K562 (cell line): ENCODE results near the gene USP48. TPM values are rescaled to one million over a fixed set of nuclear protein-coding genes. Genes with fewer than 3 reads are reported as not detected.

Experiments
- ATAC-seq: fragments of 200-7000 bp; cut with Tn5 transposase; 3 replicates; pipeline ENCODE4 v1.9.1; 2020; ENCODE audit warnings: moderate library complexity
- BruUV-seq: library from RNA; stranded (reverse); fragments of 400-500 nt; replicated peaks from 2 replicates; lab custom pipeline; 2021; lab: Mats Ljungman, UMichigan
- CTCF ChIA-PET: fragments of 300-600 bp; formaldehyde crosslinking; extraction: SDS; loops from one replicate; lab custom pipeline; 2021; ENCODE audit warnings: low intra/inter-chr PET ratio; lab: Yijun Ruan, JAX
- POLR2A ChIA-PET: fragments of 300-600, 350-650 bp; sonication (Branson Sonifier 250); formaldehyde crosslinking; extraction: SDS; loops from one replicate; lab custom pipeline; 2021; ENCODE audit warnings: antibody characterized with exemption, inconsistent platforms; lab: Yijun Ruan, JAX
- DNase-seq, 4 experiments: peaks; one replicate each; pipeline versions ENCODE4 v3.0.0 to v3.0.0-alpha.2; 2011 to 2018; ENCODE audit warnings: low spot score in 3 of 4, mixed read lengths in 3 of 4; ENCODE audit errors: extremely low read depth in 1 of 4
- FAIRE-seq: peaks from 2 replicates; lab custom pipeline; 2011; peaks lifted over from hg19 to GRCh38; lab: Jason Lieb, UNC
- H2AFZ ChIP-seq: 2 replicates; pipeline ENCODE4 v1.6.0; 2011; ENCODE audit warnings: low read depth, low read length, control low read depth, inconsistent platforms
- H3K27ac ChIP-seq: fragments of 200-600 bp; 3 replicates; pipeline ENCODE4 v1.8.0; 2011; ENCODE audit warnings: low read depth, mild to moderate bottlenecking, control low read depth, inconsistent platforms, low read length, moderate library complexity, mixed read lengths; ENCODE audit errors: extremely low read depth
- H3K27me3 ChIP-seq, 2 experiments: fragments of 300-600 bp in 1 of 2; 2 replicates in 1 of 2; 3 replicates in 1 of 2; pipeline versions ENCODE4 v1.6.0 to v1.8.0; 2011; ENCODE audit warnings: inconsistent platforms in 2 of 2, low read length in 2 of 2, mild to moderate bottlenecking in 1 of 2, mixed read lengths in 1 of 2, moderate library complexity in 1 of 2; ENCODE audit not compliant: control insufficient read depth in 2 of 2, insufficient read depth in 2 of 2
- H3K36me3 ChIP-seq: fragments of 300-600 bp; 3 replicates; pipeline ENCODE4 v1.8.0; 2011; ENCODE audit warnings: mild to moderate bottlenecking, low read length, inconsistent platforms; ENCODE audit not compliant: control insufficient read depth, insufficient read depth
- H3K4me1 ChIP-seq, 2 experiments: fragments of 200-600 bp in 1 of 2; replicated peaks in 1 of 2; 2 replicates in 1 of 2; 3 replicates in 1 of 2; pipeline versions ENCODE4 v1.5.1 to v1.8.0; 2011; ENCODE audit warnings: inconsistent platforms in 2 of 2, low read length in 2 of 2, mild to moderate bottlenecking in 1 of 2, mixed read lengths in 1 of 2, moderate library complexity in 1 of 2; ENCODE audit not compliant: control insufficient read depth in 2 of 2, insufficient read depth in 2 of 2
- H3K4me2 ChIP-seq: 2 replicates; pipeline ENCODE4 v1.6.1; 2011; ENCODE audit warnings: low read length, control low read depth, inconsistent platforms, mixed read lengths; ENCODE audit not compliant: insufficient read depth
- H3K4me3 ChIP-seq: fragments of 200-600 bp; sonication (generic), shearing (Covaris generic); 2 replicates; pipeline ENCODE4 v1.5.1; 2016; ENCODE audit warnings: control low read depth, inconsistent platforms
- H3K79me2 ChIP-seq: fragments of 200-600 bp; 3 replicates; pipeline ENCODE4 v1.8.0; 2011; ENCODE audit warnings: low read length, inconsistent platforms; ENCODE audit not compliant: control insufficient read depth, insufficient read depth
- H3K9ac ChIP-seq, 2 experiments: 2 replicates each; pipeline versions ENCODE4 v1.6.0 to v1.6.1; 2011; ENCODE audit warnings: low read depth in 2 of 2, low read length in 2 of 2, control low read depth in 1 of 2, inconsistent platforms in 1 of 2, mild to moderate bottlenecking in 1 of 2, mixed read lengths in 1 of 2; ENCODE audit not compliant: insufficient read depth in 1 of 2
- H3K9me1 ChIP-seq: one replicate; pipeline ENCODE4 v1.6.0; 2011; ENCODE audit warnings: inconsistent platforms, mild to moderate bottlenecking, low read length, moderate library complexity; ENCODE audit not compliant: control insufficient read depth, insufficient read depth
- H3K9me3 ChIP-seq: replicated peaks from 2 replicates; pipeline ENCODE4 v1.5.1; 2011; ENCODE audit warnings: low read depth, low read length, inconsistent platforms; ENCODE audit not compliant: control insufficient read depth, insufficient read depth
- H4K20me1 ChIP-seq: replicated peaks from 2 replicates; pipeline ENCODE4 v1.6.1; 2011; ENCODE audit warnings: low read length, inconsistent platforms, mixed read lengths; ENCODE audit not compliant: control insufficient read depth, insufficient read depth
- ARNT ChIP-seq, 2 experiments: fragments of 450-650 bp; IDR thresholded peaks; 2 replicates each; pipeline ENCODE4 v1.6.1; 2016; ENCODE audit warnings: mild to moderate bottlenecking in 1 of 2
- BCOR ChIP-seq: fragments of 450-650 bp; IDR thresholded peaks from 2 replicates; pipeline ENCODE4 v1.6.1; 2016
- CCNT2 ChIP-seq: IDR thresholded peaks from 2 replicates; pipeline ENCODE4 v1.6.1; 2011; ENCODE audit warnings: borderline replicate concordance, low read depth, mild to moderate bottlenecking, moderate library complexity, mixed read lengths, low read length; ENCODE audit not compliant: insufficient read length; ENCODE audit errors: extremely low read depth
- CXXC5 ChIP-seq: fragments of 250-450 bp; sonication (Bioruptor Pico); IDR thresholded peaks from 2 replicates; pipeline ENCODE4 v1.8.0; 2022; ENCODE audit warnings: inconsistent platforms, mild to moderate bottlenecking, moderate library complexity
- ESRRA ChIP-seq: fragments of 450-650 bp; IDR thresholded peaks from 2 replicates; pipeline ENCODE4 v1.6.1; 2014; ENCODE audit warnings: low read depth, mild to moderate bottlenecking, moderate library complexity, borderline replicate concordance
- PHTF2 ChIP-seq: fragments of 250-450 bp; sonication (Bioruptor Pico); IDR thresholded peaks from 2 replicates; pipeline ENCODE4 v1.5.0; 2021; ENCODE audit warnings: mild to moderate bottlenecking
- RUNX1 ChIP-seq: sonication (generic); IDR thresholded peaks from 2 replicates; pipeline ENCODE4 v1.6.1; 2016; ENCODE audit warnings: antibody characterized with exemption, low read depth
- YY1 ChIP-seq, 3 experiments: IDR thresholded peaks; 2 replicates each; pipeline ENCODE4 v1.6.1; 2011; ENCODE audit warnings: low read length in 2 of 3, mild to moderate bottlenecking in 2 of 3, moderate library complexity in 2 of 3, borderline replicate concordance in 1 of 3, control low read depth in 1 of 3, low read depth in 1 of 3; ENCODE audit not compliant: insufficient read depth in 3 of 3, insufficient replicate concordance in 2 of 3, control insufficient read depth in 1 of 3, insufficient read length in 1 of 3; ENCODE audit errors: extremely low read depth in 1 of 3
- ZNF280B ChIP-seq: fragments of 250-450 bp; sonication (Bioruptor Pico); IDR thresholded peaks from 2 replicates; pipeline ENCODE4 v1.5.1; 2021; ENCODE audit warnings: mild to moderate bottlenecking
- WGBS: fragments of 100-300 bp; shearing (Covaris generic); methylation state at CpG from one replicate; pipeline ENCODE4 v1.1.6; 2016; ENCODE audit warnings: low coverage, mixed read lengths; ENCODE audit not compliant: insufficient coverage; ENCODE audit errors: missing lambda C conversion rate; 5-methylcytosine and 5-hydroxymethylcytosine counted together
- in situ Hi-C: fragments of 300-500 bp; cut with MboI; formaldehyde crosslinking; loops from 4 replicates; pipeline ENCODE4 v1.15.0; 2018; ENCODE audit warnings: inconsistent platforms, mixed read lengths
- intact Hi-C: fragments of 100-400 bp; cut with micrococcal nuclease; formaldehyde crosslinking; loops from 2 replicates; pipeline ENCODE4 v1.14.2; 2022
- polyA plus RNA-seq, 8 experiments: library from polyadenylated mRNA; depleted of rRNA in 4 of 8; stranded (reverse) in 5 of 8; unstranded in 3 of 8; fragments of >200 nt; fragmentation: Nextera tagmentation in 2 of 8; fragmentation: Illumina TruSeq in 1 of 8; extraction: Ambion mirVana in 2 of 8; extraction: Trizol in 1 of 8; gene quantifications; 2 replicates each; pipeline versions ENCODE4 v1.2.1 to v1.2.3, GENCODE V29; 2011 to 2014; ENCODE audit warnings: inconsistent platforms in 1 of 8, missing spikeins in 1 of 8
- total RNA-seq, 7 experiments: library from RNA; depleted of rRNA in 6 of 7; stranded (reverse); fragments of >200 nt in 6 of 7; fragmentation: Illumina TruSeq in 2 of 7; extraction: Trizol in 2 of 7; gene quantifications; 2 replicates each; pipeline versions ENCODE4 v1.2.1 to v1.2.3, GENCODE V29; 2011 to 2021; ENCODE audit warnings: low replicate concordance in 1 of 7

The USP48 gene
- total and polyA plus RNA-seq, 9 of the 15 experiments (the other 6 are each of a cell fraction or from before 2014, with no cell fraction given) = 23.3 to 123 (median 106) TPM

GRCh38 chr1:21663248-21663950, 119.5 kb downstream of the USP48 start:
- Histone ChIP-seq H3K9me1 (no peaks in the 10 kb centered on the region), H3K4me2 (no peak overlapping the region), H3K4me1 (peaks cover 13 to 37% of the 10 kb centered on the region in 2 experiments; a peak in 4 of 5 replicates), H3K9me3 (no peaks in the 10 kb centered on the region), H3K9ac (peak overlapping the region in 1 of 2 experiments; percentile 66; a peak in 2 of 4 replicates), H3K79me2 (peaks cover 4% of the 10 kb centered on the region; the same call in 2 of the 3 replicates), H3K27me3 (no peaks in the 10 kb centered on the region), H3K36me3 (peaks cover 8% of the 10 kb centered on the region; the same call in 1 of the 3 replicates), H3K27ac (no peak overlapping the region), H3K4me3 (no peak overlapping the region), H4K20me1 (peaks cover 20% of the 10 kb centered on the region), H2AFZ (no peak overlapping the region)
- ChIA-PET POLR2A (interaction anchor here (0.6 to 1.5 kb wide), 9 partner anchors 8 to 299 kb away, joined by 3 to 6 read pairs (median 3); no protein-coding TSS in a partner anchor), CTCF (no interaction called here)
- FAIRE-seq (no peak), ATAC-seq (peak; percentile 5; the same call in 1 of the 3 replicates), DNase-seq (peak in 1 of 4 experiments; percentile 41)
- intact Hi-C loops = no loop called here
- WGBS = 51% methylated on average over 11 of the region's 11 CpGs
- TF ChIP-seq YY1 (IDR thresholded peaks at IDR 0.05; ENCODE audit: borderline replicate concordance in 1 of 3, control insufficient read depth in 1 of 3, extremely low read depth in 1 of 3, insufficient read depth in 3 of 3, insufficient read length in 1 of 3, insufficient replicate concordance in 2 of 3, low read depth in 1 of 3, low read length in 2 of 3) (peak in 1 of 3 experiments; percentile 30), CXXC5 (CRISPR knock-in tag) (no peak), ESRRA (0 out of 2 replicates have a peak, but pooled peaks have one; percentile 45), CCNT2 (no peak), PHTF2 (CRISPR knock-in tag) (no peak), BCOR (0 out of 2 replicates have a peak, but pooled peaks have one; percentile 10), ZNF280B (CRISPR knock-in tag) (no peak), ARNT (IDR thresholded peaks at IDR 0.05) (no peak), RUNX1 (peak; percentile 9; the same call in 1 of the 2 replicates)
- no TSS peak for BruUV-seq
- in situ Hi-C loops = loop anchor here (25.0 kb wide), 1 partner anchor 151 kb away; the partner anchor contains the start of gene ALPL
